ENCODE measurements around the gene NDUFB5. TPM values are rescaled to one million over a fixed set of nuclear protein-coding genes. Genes with fewer than 3 reads are reported as not detected.
A peak's percentile ranks its signal among the peaks of the same experiment; 100 is the strongest.

NDUFB5 gene
- total RNA-seq, 1 donor = 135 TPM

DNA sequence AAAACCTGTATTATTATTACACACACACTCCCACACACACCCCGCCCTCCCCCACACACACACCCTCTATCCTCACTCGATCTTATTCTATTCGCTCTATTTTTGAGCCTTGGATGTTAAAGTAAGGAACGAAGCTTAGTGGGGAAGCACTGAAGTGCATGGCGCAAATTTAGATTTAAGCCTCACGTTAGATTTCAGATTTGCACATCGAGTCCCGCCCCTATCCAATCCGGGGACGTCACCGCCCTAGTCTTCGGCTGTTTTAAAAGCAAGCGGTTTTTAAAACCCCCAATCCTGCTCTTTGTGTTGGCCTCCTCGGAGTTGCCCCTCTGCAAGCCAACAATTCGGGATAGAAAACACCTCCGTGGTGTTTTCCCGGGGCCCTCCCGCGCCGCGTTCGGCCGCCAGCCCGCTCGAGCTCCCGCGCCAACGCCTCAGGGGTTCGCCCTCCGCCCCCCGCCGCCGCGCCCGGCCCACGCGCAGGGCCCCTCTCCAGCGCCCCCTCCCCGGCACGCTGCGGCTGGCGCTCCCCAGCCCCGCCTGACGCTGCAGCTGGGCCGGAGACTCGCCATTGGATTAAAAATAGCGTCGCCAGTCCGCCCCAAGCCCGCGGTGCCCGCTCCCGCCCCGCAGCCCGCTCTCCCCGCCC lies 48.0 kb downstream of the NDUFB5 start, which contains the start of gene USP13:
USP13 (plus strand) TSS at position 594 of the 649 bp plus-strand sequence. CDS start 186 bp downstream, outside the sequence.
- TF ChIP-seq, protein P1, sequence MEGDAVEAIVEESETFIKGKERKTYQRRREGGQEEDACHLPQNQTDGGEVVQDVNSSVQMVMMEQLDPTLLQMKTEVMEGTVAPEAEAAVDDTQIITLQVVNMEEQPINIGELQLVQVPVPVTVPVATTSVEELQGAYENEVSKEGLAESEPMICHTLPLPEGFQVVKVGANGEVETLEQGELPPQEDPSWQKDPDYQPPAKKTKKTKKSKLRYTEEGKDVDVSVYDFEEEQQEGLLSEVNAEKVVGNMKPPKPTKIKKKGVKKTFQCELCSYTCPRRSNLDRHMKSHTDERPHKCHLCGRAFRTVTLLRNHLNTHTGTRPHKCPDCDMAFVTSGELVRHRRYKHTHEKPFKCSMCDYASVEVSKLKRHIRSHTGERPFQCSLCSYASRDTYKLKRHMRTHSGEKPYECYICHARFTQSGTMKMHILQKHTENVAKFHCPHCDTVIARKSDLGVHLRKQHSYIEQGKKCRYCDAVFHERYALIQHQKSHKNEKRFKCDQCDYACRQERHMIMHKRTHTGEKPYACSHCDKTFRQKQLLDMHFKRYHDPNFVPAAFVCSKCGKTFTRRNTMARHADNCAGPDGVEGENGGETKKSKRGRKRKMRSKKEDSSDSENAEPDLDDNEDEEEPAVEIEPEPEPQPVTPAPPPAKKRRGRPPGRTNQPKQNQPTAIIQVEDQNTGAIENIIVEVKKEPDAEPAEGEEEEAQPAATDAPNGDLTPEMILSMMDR (IDR thresholded peaks at IDR 0.05; ENCODE audit: insufficient read depth, low read length) = no peak
- peak; percentile 82 for DNase-seq (ENCODE audit: low read depth)
- H3K4me3 ChIP-seq (ENCODE audit: low read depth, low read length) = peak within 1 kb of the TSS; percentile 88

DNA sequence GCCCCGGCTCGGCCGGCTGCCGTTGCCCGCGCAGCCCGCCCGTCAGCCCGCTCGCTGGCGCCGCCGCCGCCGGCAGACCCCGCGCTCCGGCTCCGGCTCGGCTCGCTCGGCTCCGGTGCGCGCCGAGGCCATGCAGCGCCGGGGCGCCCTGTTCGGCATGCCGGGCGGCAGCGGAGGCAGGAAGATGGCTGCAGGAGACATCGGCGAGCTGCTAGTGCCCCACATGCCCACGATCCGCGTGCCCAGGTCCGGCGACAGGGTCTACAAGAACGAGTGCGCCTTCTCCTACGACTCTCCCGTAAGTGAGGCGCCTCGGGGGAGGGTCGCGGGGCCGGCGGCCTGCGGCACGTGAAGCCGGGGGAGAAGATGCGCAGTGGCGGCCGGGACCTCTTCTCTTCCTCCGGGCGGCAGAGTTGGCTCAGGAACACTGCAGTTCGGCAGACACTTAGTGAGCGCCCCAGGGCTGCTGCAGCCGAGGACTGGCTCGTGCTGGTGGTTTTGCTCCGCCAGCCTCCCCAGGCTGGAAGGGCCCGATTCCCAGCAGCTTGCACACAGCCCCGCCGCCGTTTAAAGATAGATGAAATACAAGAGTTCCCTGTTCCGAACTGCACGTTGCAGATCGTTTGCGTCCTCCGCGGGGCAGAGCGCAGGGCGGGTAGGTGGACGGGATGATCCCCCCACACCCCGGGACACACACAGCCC lies 48.7 kb downstream of the NDUFB5 start:
- peak; percentile 81 for DNase-seq (ENCODE audit: low read depth)
- H3K4me3 ChIP-seq (ENCODE audit: low read depth, low read length) = peak overlapping the region; percentile 88
- TF ChIP-seq, protein P1 (IDR thresholded peaks at IDR 0.05; ENCODE audit: insufficient read depth, low read length) = peak; percentile 4

DNA sequence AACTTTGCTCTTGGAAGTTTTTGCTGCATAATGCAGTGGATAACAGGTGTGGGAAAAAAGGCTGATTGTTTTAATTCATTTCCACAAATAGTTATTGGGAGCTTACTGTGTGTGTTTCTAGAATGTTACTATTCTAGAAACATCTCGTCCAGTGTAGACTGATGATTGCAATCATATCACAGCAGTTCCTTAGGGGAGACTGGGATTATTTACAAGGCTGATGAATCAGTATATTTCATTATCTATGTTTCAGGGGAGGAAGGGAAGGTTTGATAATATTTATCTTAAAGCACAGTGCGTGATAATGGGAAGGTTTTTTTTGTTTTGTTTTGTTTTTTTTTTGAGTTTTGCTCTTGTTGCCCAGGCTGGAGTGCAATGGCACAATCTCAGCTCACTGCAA lies 50.6 kb downstream of the NDUFB5 start:
- DNase-seq (ENCODE audit: low read depth) = no peak
- TF ChIP-seq, protein P1 (IDR thresholded peaks at IDR 0.05; ENCODE audit: insufficient read depth, low read length) = no peak
- H3K4me3 ChIP-seq (ENCODE audit: low read depth, low read length) = no peak overlapping the region

DNA sequence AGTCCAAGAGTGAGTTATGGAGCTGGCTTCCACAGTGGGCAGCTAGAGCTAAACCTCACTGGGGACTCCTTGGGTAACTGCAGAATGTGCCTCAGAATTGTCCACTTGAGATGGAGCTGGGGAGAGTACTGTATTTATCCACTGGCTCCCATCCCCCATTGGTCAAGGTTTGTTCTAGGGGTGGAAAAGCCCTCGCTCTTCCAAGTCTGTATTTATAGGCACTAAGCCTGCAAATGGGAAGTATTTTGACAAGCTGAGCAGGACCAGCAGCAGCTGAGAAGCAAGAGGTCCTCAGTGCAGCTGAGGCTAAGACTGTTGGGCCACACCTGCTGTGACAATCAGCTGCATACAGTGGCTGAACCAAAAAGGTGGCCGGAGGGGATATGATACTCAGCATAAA lies 54.0 kb downstream of the NDUFB5 start:
- TF ChIP-seq, protein P1 (IDR thresholded peaks at IDR 0.05; ENCODE audit: insufficient read depth, low read length) = no peak
- DNase-seq (ENCODE audit: low read depth) = no peak
- H3K4me3 ChIP-seq (ENCODE audit: low read depth, low read length) = no peak overlapping the region

DNA sequence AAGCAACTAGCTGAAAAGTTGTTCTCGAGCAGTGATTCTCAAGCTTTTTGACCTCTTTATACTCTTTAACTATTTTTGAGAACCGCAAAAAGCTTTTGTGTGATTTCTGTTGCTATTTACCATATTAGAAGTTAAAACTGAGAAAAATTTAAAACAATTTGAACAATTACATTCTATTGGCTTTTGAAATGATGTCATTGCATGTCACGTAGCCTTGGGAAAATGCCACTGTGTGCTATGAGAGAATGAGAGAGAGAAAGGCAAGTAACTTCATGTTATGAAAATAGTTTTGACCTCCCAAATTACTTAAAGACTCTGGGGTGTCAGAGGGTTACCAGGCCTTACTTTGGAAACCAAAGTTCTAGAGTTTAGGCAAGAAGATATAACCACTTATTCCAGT lies 56.3 kb downstream of the NDUFB5 start:
- H3K4me3 ChIP-seq (ENCODE audit: low read depth, low read length) = no peak overlapping the region
- no peak for DNase-seq (ENCODE audit: low read depth)
- TF ChIP-seq, protein P1 (IDR thresholded peaks at IDR 0.05; ENCODE audit: insufficient read depth, low read length) = no peak

DNA sequence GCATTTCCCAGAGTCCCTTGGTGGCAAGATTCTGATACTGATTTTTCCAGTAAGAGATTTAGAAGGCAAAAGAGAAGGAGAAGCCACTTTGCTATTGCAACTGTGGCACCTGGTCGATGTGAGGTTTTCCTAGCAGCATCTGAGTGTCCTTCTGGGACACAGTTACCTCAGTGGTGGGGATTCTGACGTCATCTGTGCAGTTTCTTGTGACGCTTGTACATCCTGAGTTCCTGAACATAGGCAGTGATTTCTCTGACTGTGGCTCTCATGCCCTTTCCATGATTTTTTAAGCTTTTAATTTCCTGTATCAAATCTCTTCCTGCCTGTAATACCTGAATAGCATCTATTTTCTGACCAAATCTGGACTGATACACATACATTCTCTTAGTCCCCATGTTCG lies 57.2 kb downstream of the NDUFB5 start:
- no peak for DNase-seq (ENCODE audit: low read depth)
- TF ChIP-seq, protein P1 (IDR thresholded peaks at IDR 0.05; ENCODE audit: insufficient read depth, low read length) = no peak
- H3K4me3 ChIP-seq (ENCODE audit: low read depth, low read length) = no peak overlapping the region
